Measurements from ENCODE around the gene MAP3K9. TPM values are rescaled to one million over a fixed set of nuclear protein-coding genes. Genes with fewer than 3 reads are reported as not detected.

The MAP3K9 gene
- total RNA-seq, 1 experiment from 2014 or later = 28.0 TPM

DNA sequence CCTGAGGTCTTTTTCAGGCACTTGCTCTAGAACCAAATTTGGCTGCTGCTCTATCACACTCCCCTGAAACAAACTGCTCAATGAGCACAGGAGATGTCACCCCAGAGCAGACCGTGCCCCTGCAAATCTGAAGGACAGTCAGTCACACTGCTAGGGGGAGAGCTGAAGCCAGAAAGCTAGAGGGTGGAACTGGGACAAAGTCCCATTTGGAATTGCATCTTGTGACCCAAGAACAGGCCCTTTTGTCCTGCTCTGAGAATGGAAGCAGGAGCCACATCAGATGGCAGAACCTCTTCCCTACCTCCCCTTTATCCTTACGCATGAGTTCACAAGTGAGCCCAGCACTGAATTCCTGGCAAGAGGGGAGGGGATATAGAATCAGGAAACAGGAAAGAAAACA lies 64.7 kb downstream of the MAP3K9 start (continued):
- TF ChIP-seq, protein P1, sequence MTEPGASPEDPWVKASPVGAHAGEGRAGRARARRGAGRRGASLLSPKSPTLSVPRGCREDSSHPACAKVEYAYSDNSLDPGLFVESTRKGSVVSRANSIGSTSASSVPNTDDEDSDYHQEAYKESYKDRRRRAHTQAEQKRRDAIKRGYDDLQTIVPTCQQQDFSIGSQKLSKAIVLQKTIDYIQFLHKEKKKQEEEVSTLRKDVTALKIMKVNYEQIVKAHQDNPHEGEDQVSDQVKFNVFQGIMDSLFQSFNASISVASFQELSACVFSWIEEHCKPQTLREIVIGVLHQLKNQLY (CRISPR knock-in tag; IDR thresholded peaks at IDR 0.05) = no peak
- TF ChIP-seq EMX1 (CRISPR knock-in tag; IDR thresholded peaks at IDR 0.05) = no peak
- TF ChIP-seq GRHL2 (CRISPR knock-in tag; IDR thresholded peaks at IDR 0.05; ENCODE audit: insufficient replicate concordance, severe bottlenecking) = no peak
- TF ChIP-seq, protein P2, sequence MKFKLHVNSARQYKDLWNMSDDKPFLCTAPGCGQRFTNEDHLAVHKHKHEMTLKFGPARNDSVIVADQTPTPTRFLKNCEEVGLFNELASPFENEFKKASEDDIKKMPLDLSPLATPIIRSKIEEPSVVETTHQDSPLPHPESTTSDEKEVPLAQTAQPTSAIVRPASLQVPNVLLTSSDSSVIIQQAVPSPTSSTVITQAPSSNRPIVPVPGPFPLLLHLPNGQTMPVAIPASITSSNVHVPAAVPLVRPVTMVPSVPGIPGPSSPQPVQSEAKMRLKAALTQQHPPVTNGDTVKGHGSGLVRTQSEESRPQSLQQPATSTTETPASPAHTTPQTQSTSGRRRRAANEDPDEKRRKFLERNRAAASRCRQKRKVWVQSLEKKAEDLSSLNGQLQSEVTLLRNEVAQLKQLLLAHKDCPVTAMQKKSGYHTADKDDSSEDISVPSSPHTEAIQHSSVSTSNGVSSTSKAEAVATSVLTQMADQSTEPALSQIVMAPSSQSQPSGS (CRISPR knock-in tag; IDR thresholded peaks at IDR 0.05; ENCODE audit: borderline replicate concordance, low read depth) = no peak
- TF ChIP-seq, protein P3, sequence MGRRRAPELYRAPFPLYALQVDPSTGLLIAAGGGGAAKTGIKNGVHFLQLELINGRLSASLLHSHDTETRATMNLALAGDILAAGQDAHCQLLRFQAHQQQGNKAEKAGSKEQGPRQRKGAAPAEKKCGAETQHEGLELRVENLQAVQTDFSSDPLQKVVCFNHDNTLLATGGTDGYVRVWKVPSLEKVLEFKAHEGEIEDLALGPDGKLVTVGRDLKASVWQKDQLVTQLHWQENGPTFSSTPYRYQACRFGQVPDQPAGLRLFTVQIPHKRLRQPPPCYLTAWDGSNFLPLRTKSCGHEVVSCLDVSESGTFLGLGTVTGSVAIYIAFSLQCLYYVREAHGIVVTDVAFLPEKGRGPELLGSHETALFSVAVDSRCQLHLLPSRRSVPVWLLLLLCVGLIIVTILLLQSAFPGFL (CRISPR knock-in tag; IDR thresholded peaks at IDR 0.05; ENCODE audit: borderline replicate concordance) = no peak

DNA sequence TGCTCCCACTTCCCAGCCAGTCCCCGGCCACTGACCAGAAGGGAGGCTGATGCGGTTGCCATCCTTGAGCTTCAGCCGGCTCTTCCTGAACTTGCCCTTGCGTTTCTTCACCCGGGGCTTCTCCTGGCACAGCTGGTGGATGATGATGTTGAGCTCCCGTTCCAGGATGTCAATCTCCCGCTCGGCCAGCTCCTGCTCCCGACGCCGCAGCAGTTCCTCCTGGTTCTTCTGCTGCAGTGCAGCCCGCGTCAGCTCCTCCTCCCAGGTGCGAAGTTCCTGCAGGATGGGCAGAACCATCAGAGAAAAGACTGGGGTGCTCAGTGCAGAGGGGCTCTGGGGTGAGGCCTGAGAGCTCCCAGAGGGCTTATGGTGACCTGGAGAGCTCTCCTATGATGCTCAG lies 67.0 kb downstream of the MAP3K9 start:
- Mint-ChIP-seq H3K27ac (no peak overlapping the region), H3K9me3 (no peaks in the 10 kb centered on the region), H3K27me3 (ENCODE audit: low read depth) (no peaks in the 10 kb centered on the region), H3K4me3 (no peak overlapping the region), H3K36me3 (peaks cover 65% of the 10 kb centered on the region), H3K4me1 (no peaks in the 10 kb centered on the region)
- DNase-seq (ENCODE audit: low spot score) = no peak
- no peak; the same call in 1 of the 2 replicates for ATAC-seq
- POLR2A ChIA-PET = no interaction called here
- CTCF ChIA-PET = interaction anchor here (0.9 to 1.1 kb wide), 2 partner anchors 75 to 78 kb away, joined by 4 to 5 read pairs; no protein-coding TSS in a partner anchor
- TF ChIP-seq, protein P4, sequence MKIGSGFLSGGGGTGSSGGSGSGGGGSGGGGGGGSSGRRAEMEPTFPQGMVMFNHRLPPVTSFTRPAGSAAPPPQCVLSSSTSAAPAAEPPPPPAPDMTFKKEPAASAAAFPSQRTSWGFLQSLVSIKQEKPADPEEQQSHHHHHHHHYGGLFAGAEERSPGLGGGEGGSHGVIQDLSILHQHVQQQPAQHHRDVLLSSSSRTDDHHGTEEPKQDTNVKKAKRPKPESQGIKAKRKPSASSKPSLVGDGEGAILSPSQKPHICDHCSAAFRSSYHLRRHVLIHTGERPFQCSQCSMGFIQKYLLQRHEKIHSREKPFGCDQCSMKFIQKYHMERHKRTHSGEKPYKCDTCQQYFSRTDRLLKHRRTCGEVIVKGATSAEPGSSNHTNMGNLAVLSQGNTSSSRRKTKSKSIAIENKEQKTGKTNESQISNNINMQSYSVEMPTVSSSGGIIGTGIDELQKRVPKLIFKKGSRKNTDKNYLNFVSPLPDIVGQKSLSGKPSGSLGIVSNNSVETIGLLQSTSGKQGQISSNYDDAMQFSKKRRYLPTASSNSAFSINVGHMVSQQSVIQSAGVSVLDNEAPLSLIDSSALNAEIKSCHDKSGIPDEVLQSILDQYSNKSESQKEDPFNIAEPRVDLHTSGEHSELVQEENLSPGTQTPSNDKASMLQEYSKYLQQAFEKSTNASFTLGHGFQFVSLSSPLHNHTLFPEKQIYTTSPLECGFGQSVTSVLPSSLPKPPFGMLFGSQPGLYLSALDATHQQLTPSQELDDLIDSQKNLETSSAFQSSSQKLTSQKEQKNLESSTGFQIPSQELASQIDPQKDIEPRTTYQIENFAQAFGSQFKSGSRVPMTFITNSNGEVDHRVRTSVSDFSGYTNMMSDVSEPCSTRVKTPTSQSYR (CRISPR knock-in tag; IDR thresholded peaks at IDR 0.05) = no peak
- TF ChIP-seq CBFB (CRISPR knock-in tag; IDR thresholded peaks at IDR 0.05; ENCODE audit: low read depth) (no peak), ZNF232 (CRISPR knock-in tag; IDR thresholded peaks at IDR 0.05) (no peak), ZNF263 (CRISPR knock-in tag; IDR thresholded peaks at IDR 0.05; ENCODE audit: low read depth) (no peak), ETV6 (CRISPR knock-in tag; IDR thresholded peaks at IDR 0.05) (no peak), OVOL2 (CRISPR knock-in tag; IDR thresholded peaks at IDR 0.05; ENCODE audit: borderline replicate concordance) (no peak), MXD4 (CRISPR knock-in tag; IDR thresholded peaks at IDR 0.05; ENCODE audit: borderline replicate concordance) (no peak), ZNF317 (CRISPR knock-in tag; IDR thresholded peaks at IDR 0.05; ENCODE audit: borderline replicate concordance, low read depth) (no peak), NR1H2 (CRISPR knock-in tag; IDR thresholded peaks at IDR 0.05) (no peak), KAT7 (CRISPR knock-in tag; IDR thresholded peaks at IDR 0.05; ENCODE audit: borderline replicate concordance) (no peak), RORB (CRISPR knock-in tag; IDR thresholded peaks at IDR 0.05) (no peak), GABPB1 (CRISPR knock-in tag; IDR thresholded peaks at IDR 0.05) (no peak)
- TF ChIP-seq, protein P5, sequence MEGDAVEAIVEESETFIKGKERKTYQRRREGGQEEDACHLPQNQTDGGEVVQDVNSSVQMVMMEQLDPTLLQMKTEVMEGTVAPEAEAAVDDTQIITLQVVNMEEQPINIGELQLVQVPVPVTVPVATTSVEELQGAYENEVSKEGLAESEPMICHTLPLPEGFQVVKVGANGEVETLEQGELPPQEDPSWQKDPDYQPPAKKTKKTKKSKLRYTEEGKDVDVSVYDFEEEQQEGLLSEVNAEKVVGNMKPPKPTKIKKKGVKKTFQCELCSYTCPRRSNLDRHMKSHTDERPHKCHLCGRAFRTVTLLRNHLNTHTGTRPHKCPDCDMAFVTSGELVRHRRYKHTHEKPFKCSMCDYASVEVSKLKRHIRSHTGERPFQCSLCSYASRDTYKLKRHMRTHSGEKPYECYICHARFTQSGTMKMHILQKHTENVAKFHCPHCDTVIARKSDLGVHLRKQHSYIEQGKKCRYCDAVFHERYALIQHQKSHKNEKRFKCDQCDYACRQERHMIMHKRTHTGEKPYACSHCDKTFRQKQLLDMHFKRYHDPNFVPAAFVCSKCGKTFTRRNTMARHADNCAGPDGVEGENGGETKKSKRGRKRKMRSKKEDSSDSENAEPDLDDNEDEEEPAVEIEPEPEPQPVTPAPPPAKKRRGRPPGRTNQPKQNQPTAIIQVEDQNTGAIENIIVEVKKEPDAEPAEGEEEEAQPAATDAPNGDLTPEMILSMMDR (IDR thresholded peaks at IDR 0.05) = no peak
- TF ChIP-seq, protein P6, sequence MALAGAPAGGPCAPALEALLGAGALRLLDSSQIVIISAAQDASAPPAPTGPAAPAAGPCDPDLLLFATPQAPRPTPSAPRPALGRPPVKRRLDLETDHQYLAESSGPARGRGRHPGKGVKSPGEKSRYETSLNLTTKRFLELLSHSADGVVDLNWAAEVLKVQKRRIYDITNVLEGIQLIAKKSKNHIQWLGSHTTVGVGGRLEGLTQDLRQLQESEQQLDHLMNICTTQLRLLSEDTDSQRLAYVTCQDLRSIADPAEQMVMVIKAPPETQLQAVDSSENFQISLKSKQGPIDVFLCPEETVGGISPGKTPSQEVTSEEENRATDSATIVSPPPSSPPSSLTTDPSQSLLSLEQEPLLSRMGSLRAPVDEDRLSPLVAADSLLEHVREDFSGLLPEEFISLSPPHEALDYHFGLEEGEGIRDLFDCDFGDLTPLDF (CRISPR knock-in tag; IDR thresholded peaks at IDR 0.05) = no peak
- TF ChIP-seq, protein P7, sequence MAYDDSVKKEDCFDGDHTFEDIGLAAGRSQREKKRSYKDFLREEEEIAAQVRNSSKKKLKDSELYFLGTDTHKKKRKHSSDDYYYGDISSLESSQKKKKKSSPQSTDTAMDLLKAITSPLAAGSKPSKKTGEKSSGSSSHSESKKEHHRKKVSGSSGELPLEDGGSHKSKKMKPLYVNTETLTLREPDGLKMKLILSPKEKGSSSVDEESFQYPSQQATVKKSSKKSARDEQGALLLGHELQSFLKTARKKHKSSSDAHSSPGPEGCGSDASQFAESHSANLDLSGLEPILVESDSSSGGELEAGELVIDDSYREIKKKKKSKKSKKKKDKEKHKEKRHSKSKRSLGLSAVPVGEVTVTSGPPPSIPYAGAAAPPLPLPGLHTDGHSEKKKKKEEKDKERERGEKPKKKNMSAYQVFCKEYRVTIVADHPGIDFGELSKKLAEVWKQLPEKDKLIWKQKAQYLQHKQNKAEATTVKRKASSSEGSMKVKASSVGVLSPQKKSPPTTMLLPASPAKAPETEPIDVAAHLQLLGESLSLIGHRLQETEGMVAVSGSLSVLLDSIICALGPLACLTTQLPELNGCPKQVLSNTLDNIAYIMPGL (CRISPR knock-in tag; IDR thresholded peaks at IDR 0.05) = no peak
- TF ChIP-seq, protein P8, sequence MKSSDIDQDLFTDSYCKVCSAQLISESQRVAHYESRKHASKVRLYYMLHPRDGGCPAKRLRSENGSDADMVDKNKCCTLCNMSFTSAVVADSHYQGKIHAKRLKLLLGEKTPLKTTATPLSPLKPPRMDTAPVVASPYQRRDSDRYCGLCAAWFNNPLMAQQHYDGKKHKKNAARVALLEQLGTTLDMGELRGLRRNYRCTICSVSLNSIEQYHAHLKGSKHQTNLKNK (CRISPR knock-in tag; IDR thresholded peaks at IDR 0.05) = no peak
- TF ChIP-seq, protein P9, sequence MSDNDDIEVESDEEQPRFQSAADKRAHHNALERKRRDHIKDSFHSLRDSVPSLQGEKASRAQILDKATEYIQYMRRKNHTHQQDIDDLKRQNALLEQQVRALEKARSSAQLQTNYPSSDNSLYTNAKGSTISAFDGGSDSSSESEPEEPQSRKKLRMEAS (CRISPR knock-in tag; IDR thresholded peaks at IDR 0.05) = no peak
- TF ChIP-seq, protein P10, sequence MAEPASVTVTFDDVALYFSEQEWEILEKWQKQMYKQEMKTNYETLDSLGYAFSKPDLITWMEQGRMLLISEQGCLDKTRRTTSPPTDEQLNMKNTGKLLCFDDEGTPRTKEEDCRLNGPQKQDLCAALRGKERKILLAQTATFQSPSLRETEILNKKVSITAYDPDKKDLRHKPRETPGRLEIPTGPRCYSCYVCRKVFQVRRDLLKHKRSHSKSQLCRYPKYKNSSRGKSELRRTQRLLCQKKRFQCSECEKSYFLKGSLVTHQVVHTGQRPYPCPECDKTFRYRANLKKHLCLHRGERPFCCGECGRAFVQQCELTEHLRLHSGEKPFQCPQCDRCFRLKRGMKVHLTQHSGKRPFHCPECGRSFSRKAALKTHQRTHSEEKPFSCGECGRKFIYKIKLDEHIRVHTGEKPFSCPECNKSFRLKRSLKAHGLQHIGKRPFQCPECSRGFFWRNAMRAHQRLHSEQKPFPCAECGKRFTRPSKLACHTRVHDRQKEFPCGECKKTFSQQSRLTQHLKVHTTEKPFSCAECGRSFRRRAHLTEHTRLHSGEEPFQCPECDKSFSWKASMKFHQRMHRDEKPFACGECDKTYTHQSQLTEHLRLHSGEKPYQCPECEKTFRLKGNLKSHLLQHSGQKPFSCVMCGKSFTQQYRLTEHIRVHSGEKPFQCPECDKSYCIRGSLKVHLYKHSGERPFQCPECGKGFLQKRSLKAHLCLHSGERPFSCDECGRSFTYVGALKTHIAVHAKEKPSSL (CRISPR knock-in tag; conservative IDR thresholded peaks at IDR 0.05) = no peak

Data from WTC11 (cell line).